GM12878 (cell line): ENCODE data around the gene ITGA2. TPM values are rescaled to one million over a fixed set of nuclear protein-coding genes. Genes with fewer than 3 reads are reported as not detected.

Source experiments
- ATAC-seq: fragments of 200-7000 bp; cut with Tn5 transposase; 3 replicates; pipeline ENCODE4 v1.9.1; 2020; ENCODE audit warnings: mild to moderate bottlenecking, moderate library complexity
- BruUV-seq: library from RNA; stranded (reverse); fragments of 400-500 nt; replicated peaks from 2 replicates; lab custom pipeline; 2021; lab: Mats Ljungman, UMichigan
- CTCF ChIA-PET: fragments of 300-600 bp; sonication (Branson Sonifier 250); formaldehyde crosslinking; extraction: SDS; loops from one replicate; lab custom pipeline; 2021; ENCODE audit warnings: inconsistent platforms; lab: Yijun Ruan, JAX
- POLR2A ChIA-PET: fragments of 350-600 bp; formaldehyde crosslinking; extraction: SDS; loops from one replicate; lab custom pipeline; 2021; ENCODE audit warnings: inconsistent platforms; lab: Charles Lee
- RAD21 ChIA-PET: fragments of 300-600 bp; sonication (Branson Sonifier 250); formaldehyde crosslinking; loops from one replicate; lab custom pipeline; 2023; ENCODE audit warnings: antibody characterized with exemption; ENCODE audit not compliant: unreplicated experiment; lab: Charles Lee
- SMC1A ChIA-PET: fragments of 300-600 bp; sonication (Branson Sonifier 250); formaldehyde crosslinking; loops from one replicate; lab custom pipeline; 2023; ENCODE audit not compliant: unreplicated experiment, uncharacterized antibody; lab: Charles Lee
- DNase-seq: peaks from one replicate; pipeline ENCODE4 v3.0.0-alpha.2; 2011; ENCODE audit warnings: low read depth, low spot score
- FAIRE-seq: peaks from 3 replicates; lab custom pipeline; 2011; peaks lifted over from hg19 to GRCh38; lab: Jason Lieb, UNC
- H2AFZ ChIP-seq: 2 replicates; pipeline ENCODE4 v1.6.0; 2011; ENCODE audit warnings: low read depth, low read length, control low read depth; ENCODE audit not compliant: control insufficient read depth
- H3K27ac ChIP-seq: 2 replicates; pipeline ENCODE4 v1.5.1; 2011; ENCODE audit warnings: control low read depth; ENCODE audit not compliant: control insufficient read depth, insufficient read depth
- H3K27me3 ChIP-seq, 2 experiments: replicated peaks in 1 of 2; 2 replicates each; pipeline versions ENCODE4 v1.6.0 to v1.6.1; 2011; ENCODE audit warnings: low read length in 1 of 2; ENCODE audit not compliant: control insufficient read depth in 2 of 2, insufficient read depth in 2 of 2
- H3K36me3 ChIP-seq, 2 experiments: 2 replicates each; pipeline ENCODE4 v1.5.1; 2011; ENCODE audit warnings: low read length in 1 of 2; ENCODE audit not compliant: control insufficient read depth in 2 of 2, insufficient read depth in 2 of 2
- H3K4me1 ChIP-seq: 2 replicates; pipeline ENCODE4 v1.6.1; 2011; ENCODE audit warnings: mild to moderate bottlenecking, low read length, moderate library complexity, mixed read lengths; ENCODE audit not compliant: control insufficient read depth, insufficient read depth
- H3K4me2 ChIP-seq: 2 replicates; pipeline ENCODE4 v1.6.0; 2011; ENCODE audit warnings: control low read depth; ENCODE audit not compliant: control insufficient read depth, insufficient read depth
- H3K4me3 ChIP-seq: fragments of 200-600 bp; sonication (generic); 2 replicates; pipeline ENCODE4 v1.5.1; 2016
- H3K79me2 ChIP-seq: 2 replicates; pipeline ENCODE4 v1.6.0; 2011; ENCODE audit warnings: low read length; ENCODE audit not compliant: control insufficient read depth, insufficient read depth
- H3K9ac ChIP-seq: 2 replicates; pipeline ENCODE4 v1.8.0; 2011; ENCODE audit warnings: low read length, control low read depth, mixed read lengths; ENCODE audit not compliant: control insufficient read depth, insufficient read depth
- H3K9me3 ChIP-seq: replicated peaks from 3 replicates; pipeline ENCODE4 v1.5.1; 2011; ENCODE audit warnings: mild to moderate bottlenecking, low read length; ENCODE audit not compliant: control insufficient read depth, insufficient read depth
- H4K20me1 ChIP-seq: 2 replicates; pipeline ENCODE4 v1.6.0; 2011; ENCODE audit not compliant: control insufficient read depth, insufficient read depth
- BHLHE40 ChIP-seq, 2 experiments: fragments of 450-650 bp in 1 of 2; IDR thresholded peaks; 2 replicates each; pipeline ENCODE4 v1.6.1; 2011 to 2017; ENCODE audit warnings: low read depth in 2 of 2, borderline replicate concordance in 1 of 2, improper control_type of control experiment in 1 of 2, low read length in 1 of 2, mild to moderate bottlenecking in 1 of 2
- BRCA1 ChIP-seq: IDR thresholded peaks from 2 replicates; pipeline ENCODE4 v1.6.1; 2011; ENCODE audit warnings: low read depth, low read length, improper control_type of control experiment
- DPF2 ChIP-seq: fragments of 450-650 bp; IDR thresholded peaks from 2 replicates; pipeline ENCODE4 v1.6.1; 2017; ENCODE audit warnings: mild to moderate bottlenecking
- EED ChIP-seq: sonication (generic); IDR thresholded peaks from 2 replicates; pipeline ENCODE4 v1.6.1; 2016; ENCODE audit warnings: antibody characterized with exemption, low read depth
- EGR1 ChIP-seq, 2 experiments: IDR thresholded peaks; 1 replicate in 1 of 2; 2 replicates in 1 of 2; pipeline ENCODE4 v1.6.1; 2011 to 2012; ENCODE audit warnings: low read depth in 2 of 2, low read length in 2 of 2, borderline replicate concordance in 1 of 2, mild to moderate bottlenecking in 1 of 2, moderate library complexity in 1 of 2
- EP300 ChIP-seq, 2 experiments: fragments of 150-350 bp in 1 of 2; IDR thresholded peaks; 2 replicates each; pipeline ENCODE4 v1.6.1; 2011 to 2012; ENCODE audit warnings: low read depth in 2 of 2, low read length in 2 of 2, borderline replicate concordance in 1 of 2, improper control_type of control experiment in 1 of 2, inconsistent platforms in 1 of 2; ENCODE audit not compliant: control insufficient read depth in 1 of 2
- NR2C1 ChIP-seq: fragments of 450-650 bp; IDR thresholded peaks from 2 replicates; pipeline ENCODE4 v1.6.1; 2017; ENCODE audit warnings: antibody characterized with exemption, mild to moderate bottlenecking, moderate library complexity
- NR2C2 ChIP-seq: IDR thresholded peaks from 2 replicates; pipeline ENCODE4 v1.6.1; 2011; ENCODE audit warnings: borderline replicate concordance, low read depth; ENCODE audit not compliant: control insufficient read depth, insufficient read length
- PAX5 ChIP-seq: IDR thresholded peaks from 2 replicates; pipeline ENCODE4 v1.6.1; 2011; ENCODE audit warnings: low read depth, low read length, borderline replicate concordance
- TAF1 ChIP-seq: IDR thresholded peaks from 2 replicates; pipeline ENCODE4 v1.6.1; 2011; ENCODE audit warnings: mild to moderate bottlenecking, low read depth, low read length, borderline replicate concordance
- TCF7 ChIP-seq: IDR thresholded peaks from 2 replicates; pipeline ENCODE4 v1.6.1; 2014; ENCODE audit warnings: antibody characterized with exemption, borderline replicate concordance
- WGBS: methylation state at CpG from one replicate; pipeline ENCODE4 v1.1.6; 2016; ENCODE audit warnings: low lambda C conversion rate; ENCODE audit not compliant: insufficient replicate concordance, insufficient coverage; ENCODE audit errors: missing lambda C conversion rate; 5-methylcytosine and 5-hydroxymethylcytosine counted together
- in situ Hi-C: fragments of 300-500 bp; cut with MboI; formaldehyde crosslinking; loops from 9 replicates; pipeline ENCODE4 v1.14.3; 2018; ENCODE audit warnings: mixed read lengths
- intact Hi-C: fragments of 100-400 bp; cut with micrococcal nuclease; formaldehyde crosslinking; loops from one replicate; pipeline ENCODE4 v1.14.2; 2022; ENCODE audit not compliant: unreplicated experiment
- polyA plus RNA-seq, 11 experiments: library from polyadenylated mRNA; depleted of rRNA in 4 of 11; unstranded in 6 of 11; stranded (reverse) in 5 of 11; fragments of >200 nt; fragmentation: Nextera tagmentation in 4 of 11; fragmentation: Illumina TruSeq in 1 of 11; extraction: Ambion mirVana in 4 of 11; extraction: Trizol in 1 of 11; gene quantifications; 1 replicate in 1 of 11; 2 replicates in 10 of 11; pipeline versions ENCODE4 v1.2.1 to v1.2.3, GENCODE V29; 2011 to 2016; ENCODE audit warnings: inconsistent platforms in 2 of 11, missing spikeins in 2 of 11, low read depth in 1 of 11
- total RNA-seq, 4 experiments: library from RNA; depleted of rRNA in 3 of 4; stranded (reverse); fragments of >200 nt in 3 of 4; fragmentation: Illumina TruSeq in 1 of 4; extraction: Trizol in 1 of 4; gene quantifications; 2 replicates each; pipeline versions ENCODE4 v1.2.1 to v1.2.3, GENCODE V29; 2013 to 2021
- TF ChIP-seq, protein P1 (sequence below): fragments of 450-650 bp; IDR thresholded peaks from 2 replicates; pipeline ENCODE4 v1.6.1; 2014; ENCODE audit warnings: mild to moderate bottlenecking
- TF ChIP-seq, protein P2 (sequence below): fragments of 450-650 bp; IDR thresholded peaks from 2 replicates; pipeline ENCODE4 v1.6.1; 2017; ENCODE audit warnings: mild to moderate bottlenecking, moderate library complexity

Gene ITGA2
- total and polyA plus RNA-seq, 10 of the 15 experiments (the other 5 are each of a cell fraction or from before 2014, with no cell fraction given): under 0.01 to 0.13 (median 0.03) TPM; not detected in 6

DNA sequence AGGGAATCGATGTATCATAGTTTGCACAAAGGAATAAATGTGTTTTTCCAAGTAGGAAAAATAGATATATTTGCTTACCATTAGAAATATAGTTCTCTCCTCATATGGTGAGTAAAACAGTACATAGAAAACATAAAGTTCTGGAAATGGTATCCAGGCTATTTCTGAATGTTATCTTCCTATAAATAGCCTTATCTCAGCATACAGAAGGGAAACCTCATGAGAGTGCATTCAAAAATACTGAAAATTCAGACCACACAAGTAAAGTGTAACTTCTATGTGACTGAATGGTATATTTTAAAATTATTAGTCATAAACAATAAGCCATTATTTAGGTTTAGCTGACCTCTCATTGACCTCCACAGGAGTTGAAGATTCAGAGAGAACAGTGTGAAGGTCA, 76.9 kb downstream of the ITGA2 start:
- 0% methylated on average over 1 of the region's 1 CpG for WGBS
- POLR2A ChIA-PET: no interaction called here
- Histone ChIP-seq H3K4me1 (no peaks in the 10 kb centered on the region), H3K9me3 (no peaks in the 10 kb centered on the region), H3K79me2 (no peaks in the 10 kb centered on the region), H2AFZ (no peak overlapping the region), H3K9ac (no peak overlapping the region), H3K27me3 (peaks cover 0 to 5% of the 10 kb centered on the region in 2 experiments; a peak in 1 of 4 replicates), H3K4me3 (no peak overlapping the region), H3K36me3 (no peaks in the 10 kb centered on the region), H3K4me2 (no peak overlapping the region), H4K20me1 (no peaks in the 10 kb centered on the region), H3K27ac (no peak overlapping the region)
- ATAC-seq (no peak), DNase-seq (no peak), FAIRE-seq (no peak)
- CTCF ChIA-PET: no interaction called here
- no peak for TF ChIP-seq NR2C1
- no peak for TF ChIP-seq BHLHE40 (IDR thresholded peaks at IDR 0.05; ENCODE audit: borderline replicate concordance in 1 of 2, low read depth in 2 of 2, low read length in 1 of 2)
- TF ChIP-seq, protein P1, sequence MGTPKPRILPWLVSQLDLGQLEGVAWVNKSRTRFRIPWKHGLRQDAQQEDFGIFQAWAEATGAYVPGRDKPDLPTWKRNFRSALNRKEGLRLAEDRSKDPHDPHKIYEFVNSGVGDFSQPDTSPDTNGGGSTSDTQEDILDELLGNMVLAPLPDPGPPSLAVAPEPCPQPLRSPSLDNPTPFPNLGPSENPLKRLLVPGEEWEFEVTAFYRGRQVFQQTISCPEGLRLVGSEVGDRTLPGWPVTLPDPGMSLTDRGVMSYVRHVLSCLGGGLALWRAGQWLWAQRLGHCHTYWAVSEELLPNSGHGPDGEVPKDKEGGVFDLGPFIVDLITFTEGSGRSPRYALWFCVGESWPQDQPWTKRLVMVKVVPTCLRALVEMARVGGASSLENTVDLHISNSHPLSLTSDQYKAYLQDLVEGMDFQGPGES: no peak
- no peak for TF ChIP-seq EED
- TF ChIP-seq EP300 (IDR thresholded peaks at IDR 0.05; ENCODE audit: borderline replicate concordance in 1 of 2, control insufficient read depth in 1 of 2, low read depth in 2 of 2, low read length in 2 of 2): no peak
- TF ChIP-seq TAF1: no peak
- TF ChIP-seq BRCA1: no peak
- no peak for TF ChIP-seq NR2C2
- no peak for TF ChIP-seq TCF7
- no peak for TF ChIP-seq EGR1 (IDR thresholded peaks at IDR 0.05; ENCODE audit: borderline replicate concordance in 1 of 2, low read depth in 2 of 2, low read length in 2 of 2)
- TF ChIP-seq, protein P2, sequence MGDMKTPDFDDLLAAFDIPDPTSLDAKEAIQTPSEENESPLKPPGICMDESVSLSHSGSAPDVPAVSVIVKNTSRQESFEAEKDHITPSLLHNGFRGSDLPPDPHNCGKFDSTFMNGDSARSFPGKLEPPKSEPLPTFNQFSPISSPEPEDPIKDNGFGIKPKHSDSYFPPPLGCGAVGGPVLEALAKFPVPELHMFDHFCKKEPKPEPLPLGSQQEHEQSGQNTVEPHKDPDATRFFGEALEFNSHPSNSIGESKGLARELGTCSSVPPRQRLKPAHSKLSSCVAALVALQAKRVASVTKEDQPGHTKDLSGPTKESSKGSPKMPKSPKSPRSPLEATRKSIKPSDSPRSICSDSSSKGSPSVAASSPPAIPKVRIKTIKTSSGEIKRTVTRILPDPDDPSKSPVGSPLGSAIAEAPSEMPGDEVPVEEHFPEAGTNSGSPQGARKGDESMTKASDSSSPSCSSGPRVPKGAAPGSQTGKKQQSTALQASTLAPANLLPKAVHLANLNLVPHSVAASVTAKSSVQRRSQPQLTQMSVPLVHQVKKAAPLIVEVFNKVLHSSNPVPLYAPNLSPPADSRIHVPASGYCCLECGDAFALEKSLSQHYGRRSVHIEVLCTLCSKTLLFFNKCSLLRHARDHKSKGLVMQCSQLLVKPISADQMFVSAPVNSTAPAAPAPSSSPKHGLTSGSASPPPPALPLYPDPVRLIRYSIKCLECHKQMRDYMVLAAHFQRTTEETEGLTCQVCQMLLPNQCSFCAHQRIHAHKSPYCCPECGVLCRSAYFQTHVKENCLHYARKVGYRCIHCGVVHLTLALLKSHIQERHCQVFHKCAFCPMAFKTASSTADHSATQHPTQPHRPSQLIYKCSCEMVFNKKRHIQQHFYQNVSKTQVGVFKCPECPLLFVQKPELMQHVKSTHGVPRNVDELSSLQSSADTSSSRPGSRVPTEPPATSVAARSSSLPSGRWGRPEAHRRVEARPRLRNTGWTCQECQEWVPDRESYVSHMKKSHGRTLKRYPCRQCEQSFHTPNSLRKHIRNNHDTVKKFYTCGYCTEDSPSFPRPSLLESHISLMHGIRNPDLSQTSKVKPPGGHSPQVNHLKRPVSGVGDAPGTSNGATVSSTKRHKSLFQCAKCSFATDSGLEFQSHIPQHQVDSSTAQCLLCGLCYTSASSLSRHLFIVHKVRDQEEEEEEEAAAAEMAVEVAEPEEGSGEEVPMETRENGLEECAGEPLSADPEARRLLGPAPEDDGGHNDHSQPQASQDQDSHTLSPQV: no peak
- no peak for TF ChIP-seq PAX5
- no peak for TF ChIP-seq DPF2
- RAD21 ChIA-PET: no interaction called here
- no TSS peak for BruUV-seq
- SMC1A ChIA-PET: no interaction called here
- intact Hi-C loops: no loop called here
- in situ Hi-C loops: no loop called here
